K562 (cell line): ENCODE results near the gene ALCAM.

Source experiments
- CBX5 ChIP-seq: IDR thresholded peaks from 2 replicates; pipeline ENCODE4 v1.6.1; 2014; ENCODE audit warnings: low read depth, borderline replicate concordance
- CHD2 ChIP-seq: IDR thresholded peaks from 2 replicates; pipeline ENCODE4 v1.6.1; 2011; ENCODE audit warnings: low read depth, low read length
- PHB2 ChIP-seq: fragments of 450-650 bp; IDR thresholded peaks from 2 replicates; pipeline ENCODE4 v1.6.1; 2017; ENCODE audit warnings: low read depth
- POLR2H ChIP-seq: IDR thresholded peaks from 2 replicates; pipeline ENCODE4 v1.6.1; 2016; ENCODE audit warnings: missing genetic modification characterization, low read depth, mild to moderate bottlenecking, control low read depth, missing compliant biosample characterization, moderate library complexity
- TAF1 ChIP-seq: IDR thresholded peaks from 2 replicates; pipeline ENCODE4 v1.6.1; 2011; ENCODE audit warnings: mild to moderate bottlenecking, low read length, moderate library complexity; ENCODE audit not compliant: insufficient read depth, control insufficient read depth, severe bottlenecking; ENCODE audit errors: extremely low read depth
- ZC3H11A ChIP-seq: IDR thresholded peaks from 2 replicates; pipeline ENCODE4 v1.6.1; 2012; ENCODE audit warnings: low read depth, low read length, improper control_type of control experiment
- ZNF699 ChIP-seq: fragments of 250-450 bp; sonication (Bioruptor Pico); IDR thresholded peaks from 2 replicates; pipeline ENCODE4 v1.8.0; 2021; ENCODE audit warnings: mild to moderate bottlenecking, moderate library complexity; ENCODE audit not compliant: insufficient replicate concordance
- TF ChIP-seq, protein P1 (sequence below): fragments of 450-650 bp; IDR thresholded peaks from 2 replicates; pipeline ENCODE4 v1.6.1; 2016; ENCODE audit warnings: missing biosample characterization, missing genetic modification characterization
- TF ChIP-seq, protein P2 (sequence below): fragments of 450-650 bp; formaldehyde crosslinking; IDR thresholded peaks from 2 replicates; pipeline ENCODE4 v1.4.0; 2020; ENCODE audit warnings: mild to moderate bottlenecking, moderate library complexity
- TF ChIP-seq, protein P3 (sequence below): sonication (generic); formaldehyde crosslinking; IDR thresholded peaks from 2 replicates; pipeline ENCODE4 v1.5.0; 2020; ENCODE audit warnings: missing genetic modification reagents
- TF ChIP-seq, protein P4 (sequence below), 3 experiments: IDR thresholded peaks in 2 of 3; conservative IDR thresholded peaks in 1 of 3; 2 replicates each; pipeline ENCODE4 v1.5.1; 2011 to 2012; ENCODE audit warnings: low read length in 3 of 3, mild to moderate bottlenecking in 3 of 3, control low read depth in 2 of 3, improper control_type of control experiment in 1 of 3, inconsistent platforms in 1 of 3, low read depth in 1 of 3, mixed read lengths in 1 of 3, moderate library complexity in 1 of 3; ENCODE audit not compliant: insufficient read depth in 2 of 3

DNA sequence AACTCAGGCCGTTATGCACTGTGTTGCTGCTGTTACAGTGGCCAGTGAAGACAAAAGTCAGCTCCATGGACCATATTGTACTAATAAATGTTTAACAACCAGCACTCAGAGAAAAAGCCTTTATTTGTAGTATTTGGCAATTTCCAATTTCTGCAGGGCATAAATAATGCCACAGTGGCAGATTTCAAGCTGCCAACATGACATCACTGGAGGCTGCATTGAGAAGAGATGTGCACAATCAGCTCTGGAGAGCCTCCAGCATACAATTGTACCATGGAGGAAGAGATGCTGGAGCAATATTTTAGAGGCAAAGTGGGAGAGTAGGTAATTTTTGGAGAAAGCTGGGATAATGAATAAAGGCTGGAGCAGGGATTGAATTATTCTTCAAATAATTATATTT, 9.7 kb upstream of the ALCAM start:
- TF ChIP-seq ZNF699, result no peak
- no peak for TF ChIP-seq PHB2
- TF ChIP-seq, protein P1, sequence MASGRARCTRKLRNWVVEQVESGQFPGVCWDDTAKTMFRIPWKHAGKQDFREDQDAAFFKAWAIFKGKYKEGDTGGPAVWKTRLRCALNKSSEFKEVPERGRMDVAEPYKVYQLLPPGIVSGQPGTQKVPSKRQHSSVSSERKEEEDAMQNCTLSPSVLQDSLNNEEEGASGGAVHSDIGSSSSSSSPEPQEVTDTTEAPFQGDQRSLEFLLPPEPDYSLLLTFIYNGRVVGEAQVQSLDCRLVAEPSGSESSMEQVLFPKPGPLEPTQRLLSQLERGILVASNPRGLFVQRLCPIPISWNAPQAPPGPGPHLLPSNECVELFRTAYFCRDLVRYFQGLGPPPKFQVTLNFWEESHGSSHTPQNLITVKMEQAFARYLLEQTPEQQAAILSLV (tag), result no peak
- TF ChIP-seq, protein P2, sequence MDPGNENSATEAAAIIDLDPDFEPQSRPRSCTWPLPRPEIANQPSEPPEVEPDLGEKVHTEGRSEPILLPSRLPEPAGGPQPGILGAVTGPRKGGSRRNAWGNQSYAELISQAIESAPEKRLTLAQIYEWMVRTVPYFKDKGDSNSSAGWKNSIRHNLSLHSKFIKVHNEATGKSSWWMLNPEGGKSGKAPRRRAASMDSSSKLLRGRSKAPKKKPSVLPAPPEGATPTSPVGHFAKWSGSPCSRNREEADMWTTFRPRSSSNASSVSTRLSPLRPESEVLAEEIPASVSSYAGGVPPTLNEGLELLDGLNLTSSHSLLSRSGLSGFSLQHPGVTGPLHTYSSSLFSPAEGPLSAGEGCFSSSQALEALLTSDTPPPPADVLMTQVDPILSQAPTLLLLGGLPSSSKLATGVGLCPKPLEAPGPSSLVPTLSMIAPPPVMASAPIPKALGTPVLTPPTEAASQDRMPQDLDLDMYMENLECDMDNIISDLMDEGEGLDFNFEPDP (CRISPR knock-in tag), result no peak
- TF ChIP-seq TAF1, result no peak
- TF ChIP-seq POLR2H (tag), result no peak
- TF ChIP-seq, protein P3, sequence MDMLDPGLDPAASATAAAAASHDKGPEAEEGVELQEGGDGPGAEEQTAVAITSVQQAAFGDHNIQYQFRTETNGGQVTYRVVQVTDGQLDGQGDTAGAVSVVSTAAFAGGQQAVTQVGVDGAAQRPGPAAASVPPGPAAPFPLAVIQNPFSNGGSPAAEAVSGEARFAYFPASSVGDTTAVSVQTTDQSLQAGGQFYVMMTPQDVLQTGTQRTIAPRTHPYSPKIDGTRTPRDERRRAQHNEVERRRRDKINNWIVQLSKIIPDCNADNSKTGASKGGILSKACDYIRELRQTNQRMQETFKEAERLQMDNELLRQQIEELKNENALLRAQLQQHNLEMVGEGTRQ (CRISPR knock-in tag), result no peak
- TF ChIP-seq, protein P4, sequence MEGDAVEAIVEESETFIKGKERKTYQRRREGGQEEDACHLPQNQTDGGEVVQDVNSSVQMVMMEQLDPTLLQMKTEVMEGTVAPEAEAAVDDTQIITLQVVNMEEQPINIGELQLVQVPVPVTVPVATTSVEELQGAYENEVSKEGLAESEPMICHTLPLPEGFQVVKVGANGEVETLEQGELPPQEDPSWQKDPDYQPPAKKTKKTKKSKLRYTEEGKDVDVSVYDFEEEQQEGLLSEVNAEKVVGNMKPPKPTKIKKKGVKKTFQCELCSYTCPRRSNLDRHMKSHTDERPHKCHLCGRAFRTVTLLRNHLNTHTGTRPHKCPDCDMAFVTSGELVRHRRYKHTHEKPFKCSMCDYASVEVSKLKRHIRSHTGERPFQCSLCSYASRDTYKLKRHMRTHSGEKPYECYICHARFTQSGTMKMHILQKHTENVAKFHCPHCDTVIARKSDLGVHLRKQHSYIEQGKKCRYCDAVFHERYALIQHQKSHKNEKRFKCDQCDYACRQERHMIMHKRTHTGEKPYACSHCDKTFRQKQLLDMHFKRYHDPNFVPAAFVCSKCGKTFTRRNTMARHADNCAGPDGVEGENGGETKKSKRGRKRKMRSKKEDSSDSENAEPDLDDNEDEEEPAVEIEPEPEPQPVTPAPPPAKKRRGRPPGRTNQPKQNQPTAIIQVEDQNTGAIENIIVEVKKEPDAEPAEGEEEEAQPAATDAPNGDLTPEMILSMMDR (IDR thresholded peaks at IDR 0.05 in 2 of 3, conservative IDR thresholded peaks at IDR 0.05 in 1 of 3; ENCODE audit: insufficient read depth in 2 of 3, low read depth in 1 of 3, low read length in 3 of 3), result no peak
- no peak for TF ChIP-seq ZC3H11A
- no peak for TF ChIP-seq CHD2
- TF ChIP-seq CBX5, result no peak
